SK-N-SH (cell line): Measurements from ENCODE around the gene RILP.

Experiments
- CHD2 ChIP-seq: fragments of 150-350 bp; IDR thresholded peaks from 2 replicates; pipeline ENCODE4 v1.6.1; 2018; ENCODE audit warnings: low read length; ENCODE audit not compliant: partially characterized antibody
- EZH2phosphoT487 ChIP-seq: fragments of 200-600 bp; sonication (generic); IDR thresholded peaks from 2 replicates; pipeline ENCODE4 v1.6.1; 2017; ENCODE audit warnings: low read depth, mixed run types, mild to moderate bottlenecking, antibody characterized with exemption, moderate library complexity, borderline replicate concordance
- GABPA ChIP-seq: IDR thresholded peaks from 2 replicates; pipeline ENCODE4 v1.4.0; 2012; ENCODE audit warnings: low read depth, mild to moderate bottlenecking
- POLR2AphosphoS5 ChIP-seq: IDR thresholded peaks from 2 replicates; pipeline ENCODE4 v1.6.1; 2012; ENCODE audit warnings: low read depth, low read length
- SMC3 ChIP-seq: IDR thresholded peaks from 2 replicates; pipeline ENCODE4 v1.6.1; 2012; ENCODE audit warnings: low read depth, low read length, improper control_type of control experiment
- TF ChIP-seq, protein P1 (sequence below): IDR thresholded peaks from 2 replicates; pipeline ENCODE4 v1.4.0; 2012; ENCODE audit warnings: low read depth, borderline replicate concordance
- TF ChIP-seq, protein P2 (sequence below): fragments of 200-600 bp; sonication (generic); IDR thresholded peaks from 2 replicates; pipeline ENCODE4 v1.6.1; 2017; ENCODE audit warnings: antibody characterized with exemption, mild to moderate bottlenecking, moderate library complexity
- TF ChIP-seq, protein P3 (sequence below): IDR thresholded peaks from 2 replicates; pipeline ENCODE4 v1.6.1; 2012; ENCODE audit warnings: mild to moderate bottlenecking, low read depth, low read length, moderate library complexity

DNA sequence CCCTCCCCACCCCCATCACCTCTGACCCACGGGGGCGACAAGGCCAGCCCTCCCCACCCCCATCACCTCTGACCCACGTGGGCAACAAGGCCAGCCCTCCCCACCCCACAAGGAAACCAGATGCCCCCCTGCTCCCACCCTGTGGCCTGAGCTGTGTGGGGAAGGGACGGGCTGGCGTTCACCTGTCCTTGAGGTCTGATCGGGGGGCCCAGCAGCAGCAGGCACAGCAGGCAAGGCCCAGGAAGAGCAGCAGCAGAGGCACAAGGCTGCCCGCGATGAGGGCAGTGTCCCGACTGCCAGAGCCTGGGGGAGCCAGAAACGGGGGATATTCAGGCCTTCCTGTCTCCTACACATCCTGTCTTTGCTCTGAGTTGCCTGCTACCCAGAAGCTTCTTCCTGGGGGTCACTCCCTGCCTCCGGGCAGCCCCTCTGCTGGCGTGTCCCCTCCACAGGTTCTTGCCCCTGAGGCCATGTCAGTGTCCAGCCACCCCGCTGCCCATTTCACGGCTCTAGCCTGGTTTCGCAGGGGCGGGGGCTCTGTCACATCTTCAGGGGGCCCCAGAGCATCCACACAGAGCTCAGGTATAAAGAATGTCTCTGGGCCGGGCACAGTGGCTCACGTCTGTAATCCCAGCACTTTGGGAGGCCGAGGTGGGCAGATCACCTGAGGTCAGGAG lies 10.9 kb downstream of the RILP start:
- TF ChIP-seq, protein P1, sequence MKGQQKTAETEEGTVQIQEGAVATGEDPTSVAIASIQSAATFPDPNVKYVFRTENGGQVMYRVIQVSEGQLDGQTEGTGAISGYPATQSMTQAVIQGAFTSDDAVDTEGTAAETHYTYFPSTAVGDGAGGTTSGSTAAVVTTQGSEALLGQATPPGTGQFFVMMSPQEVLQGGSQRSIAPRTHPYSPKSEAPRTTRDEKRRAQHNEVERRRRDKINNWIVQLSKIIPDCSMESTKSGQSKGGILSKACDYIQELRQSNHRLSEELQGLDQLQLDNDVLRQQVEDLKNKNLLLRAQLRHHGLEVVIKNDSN: no peak
- TF ChIP-seq CHD2 (no peak), EZH2phosphoT487 (no peak), GABPA (no peak), POLR2AphosphoS5 (no peak), SMC3 (no peak)
- TF ChIP-seq, protein P2, sequence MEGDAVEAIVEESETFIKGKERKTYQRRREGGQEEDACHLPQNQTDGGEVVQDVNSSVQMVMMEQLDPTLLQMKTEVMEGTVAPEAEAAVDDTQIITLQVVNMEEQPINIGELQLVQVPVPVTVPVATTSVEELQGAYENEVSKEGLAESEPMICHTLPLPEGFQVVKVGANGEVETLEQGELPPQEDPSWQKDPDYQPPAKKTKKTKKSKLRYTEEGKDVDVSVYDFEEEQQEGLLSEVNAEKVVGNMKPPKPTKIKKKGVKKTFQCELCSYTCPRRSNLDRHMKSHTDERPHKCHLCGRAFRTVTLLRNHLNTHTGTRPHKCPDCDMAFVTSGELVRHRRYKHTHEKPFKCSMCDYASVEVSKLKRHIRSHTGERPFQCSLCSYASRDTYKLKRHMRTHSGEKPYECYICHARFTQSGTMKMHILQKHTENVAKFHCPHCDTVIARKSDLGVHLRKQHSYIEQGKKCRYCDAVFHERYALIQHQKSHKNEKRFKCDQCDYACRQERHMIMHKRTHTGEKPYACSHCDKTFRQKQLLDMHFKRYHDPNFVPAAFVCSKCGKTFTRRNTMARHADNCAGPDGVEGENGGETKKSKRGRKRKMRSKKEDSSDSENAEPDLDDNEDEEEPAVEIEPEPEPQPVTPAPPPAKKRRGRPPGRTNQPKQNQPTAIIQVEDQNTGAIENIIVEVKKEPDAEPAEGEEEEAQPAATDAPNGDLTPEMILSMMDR: no peak
- TF ChIP-seq, protein P3, sequence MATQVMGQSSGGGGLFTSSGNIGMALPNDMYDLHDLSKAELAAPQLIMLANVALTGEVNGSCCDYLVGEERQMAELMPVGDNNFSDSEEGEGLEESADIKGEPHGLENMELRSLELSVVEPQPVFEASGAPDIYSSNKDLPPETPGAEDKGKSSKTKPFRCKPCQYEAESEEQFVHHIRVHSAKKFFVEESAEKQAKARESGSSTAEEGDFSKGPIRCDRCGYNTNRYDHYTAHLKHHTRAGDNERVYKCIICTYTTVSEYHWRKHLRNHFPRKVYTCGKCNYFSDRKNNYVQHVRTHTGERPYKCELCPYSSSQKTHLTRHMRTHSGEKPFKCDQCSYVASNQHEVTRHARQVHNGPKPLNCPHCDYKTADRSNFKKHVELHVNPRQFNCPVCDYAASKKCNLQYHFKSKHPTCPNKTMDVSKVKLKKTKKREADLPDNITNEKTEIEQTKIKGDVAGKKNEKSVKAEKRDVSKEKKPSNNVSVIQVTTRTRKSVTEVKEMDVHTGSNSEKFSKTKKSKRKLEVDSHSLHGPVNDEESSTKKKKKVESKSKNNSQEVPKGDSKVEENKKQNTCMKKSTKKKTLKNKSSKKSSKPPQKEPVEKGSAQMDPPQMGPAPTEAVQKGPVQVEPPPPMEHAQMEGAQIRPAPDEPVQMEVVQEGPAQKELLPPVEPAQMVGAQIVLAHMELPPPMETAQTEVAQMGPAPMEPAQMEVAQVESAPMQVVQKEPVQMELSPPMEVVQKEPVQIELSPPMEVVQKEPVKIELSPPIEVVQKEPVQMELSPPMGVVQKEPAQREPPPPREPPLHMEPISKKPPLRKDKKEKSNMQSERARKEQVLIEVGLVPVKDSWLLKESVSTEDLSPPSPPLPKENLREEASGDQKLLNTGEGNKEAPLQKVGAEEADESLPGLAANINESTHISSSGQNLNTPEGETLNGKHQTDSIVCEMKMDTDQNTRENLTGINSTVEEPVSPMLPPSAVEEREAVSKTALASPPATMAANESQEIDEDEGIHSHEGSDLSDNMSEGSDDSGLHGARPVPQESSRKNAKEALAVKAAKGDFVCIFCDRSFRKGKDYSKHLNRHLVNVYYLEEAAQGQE: no peak
